Activated CD8-positive, alpha-beta T cell treated with anti-CD3 and anti-CD28 coated beads, Interleukin-2, amount 10 ng/mL, durations not matched to agents 7 days and 5 days (primary cell): ENCODE data around the gene IGFBP1. TPM values are rescaled to one million over a fixed set of nuclear protein-coding genes. Genes with fewer than 3 reads are reported as not detected.
"Not testable (repeated sequence)": the region's sequence is repeated elsewhere in the genome, so short reads cannot be mapped to it uniquely, and the experiment has no call there.

Experiments used
- ATAC-seq: fragments of 150-1000 bp; cut with Tn5 transposase; one replicate; pipeline ENCODE4 v1.10.0; 2021; ENCODE audit warnings: moderate library complexity
- CTCF ChIA-PET: fragments of 350-600 bp; sonication (Branson Sonifier 250); formaldehyde crosslinking; loops from one replicate; lab custom pipeline; 2021; ENCODE audit warnings: antibody characterized with exemption; lab: Charles Lee
- POLR2A ChIA-PET: fragments of 350-600 bp; sonication (Branson Sonifier 250); formaldehyde crosslinking; loops from one replicate; lab custom pipeline; 2021; ENCODE audit warnings: antibody characterized with exemption; lab: Charles Lee
- DNase-seq: peaks from one replicate; pipeline ENCODE4 v3.0.0-alpha.2; 2020
- H3K27ac Mint-ChIP-seq: one replicate; pipeline ENCODE4 v1.8.0; 2021; ENCODE audit warnings: mild to moderate bottlenecking, mixed read lengths
- H3K27me3 Mint-ChIP-seq: one replicate; pipeline ENCODE4 v1.8.0; 2021; ENCODE audit warnings: low read depth, mixed read lengths
- H3K36me3 Mint-ChIP-seq: one replicate; pipeline ENCODE4 v1.8.0; 2021; ENCODE audit warnings: low read depth, mixed read lengths
- H3K4me1 Mint-ChIP-seq: one replicate; pipeline ENCODE4 v1.8.0; 2021; ENCODE audit warnings: low read depth, mixed read lengths
- H3K4me3 Mint-ChIP-seq: one replicate; pipeline ENCODE4 v1.8.0; 2021; ENCODE audit warnings: mild to moderate bottlenecking, mixed read lengths
- H3K9me3 Mint-ChIP-seq: one replicate; pipeline ENCODE4 v1.8.0; 2022; ENCODE audit warnings: mixed read lengths; ENCODE audit not compliant: insufficient read depth
- total RNA-seq, 2 experiments: library from RNA; stranded (reverse); gene quantifications; one replicate each; pipeline ENCODE4 v1.2.3, GENCODE V29; 2021

The IGFBP1 gene
- total RNA-seq, result not detected

DNA sequence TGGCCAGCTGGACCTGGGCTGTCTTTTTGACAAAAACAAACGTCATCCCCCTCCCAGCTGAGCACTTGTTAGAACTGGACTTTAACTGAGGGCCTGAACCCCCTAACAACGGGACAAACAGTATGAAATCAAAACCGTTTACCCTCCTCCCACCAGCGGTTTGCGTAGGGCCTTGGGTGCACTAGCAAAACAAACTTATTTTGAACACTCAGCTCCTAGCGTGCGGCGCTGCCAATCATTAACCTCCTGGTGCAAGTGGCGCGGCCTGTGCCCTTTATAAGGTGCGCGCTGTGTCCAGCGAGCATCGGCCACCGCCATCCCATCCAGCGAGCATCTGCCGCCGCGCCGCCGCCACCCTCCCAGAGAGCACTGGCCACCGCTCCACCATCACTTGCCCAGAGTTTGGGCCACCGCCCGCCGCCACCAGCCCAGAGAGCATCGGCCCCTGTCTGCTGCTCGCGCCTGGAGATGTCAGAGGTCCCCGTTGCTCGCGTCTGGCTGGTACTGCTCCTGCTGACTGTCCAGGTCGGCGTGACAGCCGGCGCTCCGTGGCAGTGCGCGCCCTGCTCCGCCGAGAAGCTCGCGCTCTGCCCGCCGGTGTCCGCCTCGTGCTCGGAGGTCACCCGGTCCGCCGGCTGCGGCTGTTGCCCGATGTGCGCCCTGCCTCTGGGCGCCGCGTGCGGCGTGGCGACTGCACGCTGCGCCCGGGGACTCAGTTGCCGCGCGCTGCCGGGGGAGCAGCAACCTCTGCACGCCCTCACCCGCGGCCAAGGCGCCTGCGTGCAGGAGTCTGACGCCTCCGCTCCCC is at the start of gene IGFBP1:
Gene IGFBP1 (plus strand): TSS at position 304 of the 808 bp plus-strand sequence. CDS start 165 bp downstream, at position 469.
- no peak within 1 kb of the TSS for H3K27ac Mint-ChIP-seq
- no peaks in the 10 kb centered on the region for H3K4me1 Mint-ChIP-seq
- CTCF ChIA-PET, result no interaction called here
- H3K9me3 Mint-ChIP-seq, result no peaks in the 10 kb centered on the region
- no peaks in the 10 kb centered on the region for H3K36me3 Mint-ChIP-seq
- H3K4me3 Mint-ChIP-seq, result no peak within 1 kb of the TSS
- POLR2A ChIA-PET, result no interaction called here
- ATAC-seq, result peak; percentile 33
- H3K27me3 Mint-ChIP-seq, result peaks cover 43% of the 10 kb centered on the region
- DNase-seq, result peak; percentile 20

DNA sequence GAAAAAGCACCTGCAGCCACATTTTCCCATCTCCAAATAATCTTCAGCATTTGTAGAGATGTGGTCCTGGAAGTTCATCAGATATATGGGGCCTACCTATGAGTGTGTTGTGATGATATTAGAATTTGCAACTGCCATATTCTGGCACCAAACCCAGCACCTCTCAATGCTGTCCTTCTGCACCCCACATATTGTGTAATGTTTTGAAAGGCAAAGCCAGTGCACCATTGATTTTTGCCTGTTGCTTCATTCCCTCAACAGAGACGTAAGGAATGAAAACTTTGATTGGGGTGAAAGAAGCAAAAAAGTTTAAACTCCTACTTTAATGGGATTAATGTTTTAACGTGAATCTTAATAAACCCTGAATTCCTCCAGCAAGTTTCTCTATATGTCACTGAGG is 49.4 kb upstream of the IGFBP1 start:
- CTCF ChIA-PET, ATAC-seq, H3K27me3 Mint-ChIP-seq, H3K36me3 Mint-ChIP-seq, H3K27ac Mint-ChIP-seq, H3K9me3 Mint-ChIP-seq, POLR2A ChIA-PET, H3K4me3 Mint-ChIP-seq, DNase-seq, H3K4me1 Mint-ChIP-seq: not testable (repeated sequence)

DNA sequence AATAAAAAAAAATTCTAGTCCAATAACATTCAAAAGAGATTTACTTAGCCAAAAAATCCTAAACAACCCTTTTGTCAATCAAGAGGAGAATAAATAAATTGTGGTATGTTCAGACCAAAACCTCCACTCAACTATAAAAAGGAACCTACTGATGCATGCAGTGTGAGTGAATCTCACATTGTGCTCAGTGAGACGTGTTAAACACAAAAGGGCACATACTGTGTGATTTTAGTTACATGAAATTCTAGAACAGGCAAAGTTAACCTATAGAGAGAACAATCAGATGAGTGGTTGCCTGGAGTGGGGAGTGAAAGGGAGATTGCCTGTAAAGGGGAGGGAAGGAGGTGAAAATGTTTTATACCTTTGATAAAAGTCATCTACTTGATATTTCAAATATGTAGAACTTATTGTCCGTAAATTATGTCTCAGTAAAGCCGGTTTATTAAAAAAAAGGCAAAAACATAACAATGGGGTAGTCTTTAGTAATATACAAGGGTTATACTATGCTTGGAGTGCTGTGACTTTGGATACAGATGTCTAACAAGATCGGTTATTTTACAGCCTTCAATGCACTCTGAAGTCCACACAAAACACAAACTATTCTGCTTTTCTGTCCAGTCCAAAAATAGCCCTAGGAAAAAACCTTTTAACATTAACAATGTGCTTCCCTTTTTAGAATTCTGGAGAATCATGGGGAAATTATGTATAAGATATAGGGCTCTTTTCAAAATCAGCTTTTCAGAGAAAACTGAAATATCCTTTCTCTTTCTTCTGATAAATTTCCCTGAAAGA is 46.2 kb upstream of the IGFBP1 start:
- H3K27me3 Mint-ChIP-seq, CTCF ChIA-PET, POLR2A ChIA-PET, ATAC-seq, DNase-seq, H3K4me3 Mint-ChIP-seq, H3K36me3 Mint-ChIP-seq, H3K4me1 Mint-ChIP-seq, H3K9me3 Mint-ChIP-seq, H3K27ac Mint-ChIP-seq: not testable (repeated sequence)

DNA sequence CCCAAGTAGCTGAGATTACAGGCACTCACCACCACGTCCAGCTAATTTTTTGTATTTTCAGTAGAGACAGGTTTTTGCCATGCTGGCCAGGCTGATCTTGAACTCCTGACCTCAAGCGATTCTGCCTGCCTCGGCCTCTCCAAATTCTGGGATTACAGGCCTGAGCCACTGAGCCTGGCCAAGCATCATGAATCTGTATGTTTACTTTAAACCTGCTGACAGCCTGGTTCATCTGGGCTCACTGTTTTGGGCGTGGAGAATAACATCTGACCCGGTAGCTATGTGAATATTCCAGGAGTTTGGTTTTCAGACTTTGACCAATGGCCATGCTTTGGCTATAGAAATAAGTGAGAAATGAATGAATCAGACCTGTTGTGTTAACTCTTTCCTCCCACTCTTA is 41.8 kb upstream of the IGFBP1 start:
- H3K27ac Mint-ChIP-seq, H3K9me3 Mint-ChIP-seq, ATAC-seq, H3K4me1 Mint-ChIP-seq, H3K36me3 Mint-ChIP-seq, H3K4me3 Mint-ChIP-seq, DNase-seq, H3K27me3 Mint-ChIP-seq, POLR2A ChIA-PET, CTCF ChIA-PET: not testable (repeated sequence)

DNA sequence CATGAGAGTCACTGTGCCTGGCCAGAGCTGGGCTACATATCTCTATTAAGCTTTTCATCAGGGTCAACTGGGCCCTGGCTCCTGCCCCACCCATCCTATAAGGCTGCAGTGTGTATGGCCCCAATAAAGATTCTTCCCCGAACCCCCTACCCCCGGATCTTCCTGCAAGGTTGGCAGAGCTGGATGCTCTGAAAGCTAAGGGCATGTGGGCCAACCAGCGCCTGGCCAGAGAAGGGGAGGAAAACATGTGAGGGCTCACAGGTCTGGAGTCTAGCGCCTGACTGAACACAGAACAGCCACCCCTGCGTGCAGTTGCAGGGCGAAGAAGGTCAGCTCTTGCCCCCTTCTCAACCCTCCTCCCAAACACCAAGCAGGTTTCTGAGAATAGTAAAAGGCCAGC is 39.6 kb upstream of the IGFBP1 start:
- POLR2A ChIA-PET, H3K4me1 Mint-ChIP-seq, H3K27ac Mint-ChIP-seq, ATAC-seq, H3K36me3 Mint-ChIP-seq, H3K27me3 Mint-ChIP-seq, H3K4me3 Mint-ChIP-seq, CTCF ChIA-PET, DNase-seq, H3K9me3 Mint-ChIP-seq: not testable (repeated sequence)

DNA sequence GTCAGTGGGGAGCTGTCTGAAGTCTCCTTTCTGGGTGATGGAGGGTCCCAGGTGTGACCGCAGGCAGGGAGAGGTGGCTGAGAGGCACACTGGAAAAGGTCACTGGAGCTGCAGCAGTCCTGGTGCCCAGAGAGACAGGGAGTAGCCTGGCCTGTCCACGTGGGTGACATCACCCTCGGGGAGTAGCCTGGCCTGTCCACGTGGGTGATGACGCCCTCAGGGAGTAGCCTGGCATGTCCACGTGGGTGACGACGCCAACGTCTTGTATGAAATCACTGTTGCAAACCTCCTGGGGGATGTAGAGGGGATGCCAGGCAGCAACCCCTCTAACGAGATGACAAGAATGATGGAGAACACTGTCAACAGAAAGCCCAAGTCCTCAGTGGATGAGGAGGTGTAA is 35.3 kb upstream of the IGFBP1 start:
- not testable (repeated sequence) for H3K27ac Mint-ChIP-seq, H3K27me3 Mint-ChIP-seq, H3K36me3 Mint-ChIP-seq

DNA sequence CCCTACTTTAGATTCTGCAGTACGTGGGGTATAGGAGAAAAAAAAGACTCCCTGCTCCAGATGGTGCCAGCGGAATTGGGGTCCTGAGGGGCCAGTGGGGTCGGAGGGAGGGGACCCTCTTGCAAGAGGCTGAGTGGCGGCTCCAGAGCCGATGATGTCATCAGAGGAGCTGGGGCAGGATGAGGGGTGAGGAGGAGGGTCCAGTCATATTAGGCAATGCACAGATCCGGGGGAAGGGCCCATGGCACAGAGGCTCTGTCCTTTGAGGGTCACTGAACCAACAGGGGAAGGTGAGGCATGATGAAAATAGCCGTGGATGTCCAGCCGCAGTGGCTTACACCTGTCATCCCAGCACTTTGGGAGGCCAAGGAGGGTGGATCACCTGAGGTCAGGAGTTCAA is 34.8 kb upstream of the IGFBP1 start:
- POLR2A ChIA-PET, H3K4me3 Mint-ChIP-seq, H3K4me1 Mint-ChIP-seq, ATAC-seq, H3K27ac Mint-ChIP-seq, H3K27me3 Mint-ChIP-seq, DNase-seq, H3K36me3 Mint-ChIP-seq, H3K9me3 Mint-ChIP-seq: not testable (repeated sequence)
- CTCF ChIA-PET, result interaction anchor here (1.6 kb wide), 1 partner anchor 190 kb away, joined by 10 read pairs; no protein-coding TSS in a partner anchor

More for the DNA sequence above, 35.3 kb upstream of the IGFBP1 start:
- POLR2A ChIA-PET, DNase-seq, H3K9me3 Mint-ChIP-seq, CTCF ChIA-PET, H3K4me1 Mint-ChIP-seq, H3K4me3 Mint-ChIP-seq, ATAC-seq: not testable (repeated sequence)

DNA sequence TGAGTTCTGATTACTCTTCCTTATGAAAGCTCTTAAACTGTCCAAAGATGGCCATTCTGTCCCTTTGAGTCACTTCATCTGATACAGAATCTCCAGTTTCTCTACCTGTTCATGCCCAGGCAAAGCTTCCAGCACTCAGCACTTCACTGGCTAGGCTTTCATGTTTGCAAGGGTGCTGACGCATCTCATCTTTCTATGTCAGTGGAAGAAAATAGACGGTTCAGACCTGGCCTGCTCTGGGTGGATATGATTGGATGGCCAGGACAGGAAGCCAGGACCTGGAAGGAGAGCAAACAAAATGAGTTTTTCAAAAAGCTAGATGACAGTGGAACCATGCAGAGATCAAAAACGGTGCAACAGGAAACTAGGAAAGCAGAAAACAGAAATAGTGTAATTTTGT is 32.6 kb upstream of the IGFBP1 start:
- H3K27me3 Mint-ChIP-seq, H3K4me3 Mint-ChIP-seq, ATAC-seq, DNase-seq, CTCF ChIA-PET, H3K36me3 Mint-ChIP-seq, H3K9me3 Mint-ChIP-seq, H3K4me1 Mint-ChIP-seq, POLR2A ChIA-PET, H3K27ac Mint-ChIP-seq: not testable (repeated sequence)

DNA sequence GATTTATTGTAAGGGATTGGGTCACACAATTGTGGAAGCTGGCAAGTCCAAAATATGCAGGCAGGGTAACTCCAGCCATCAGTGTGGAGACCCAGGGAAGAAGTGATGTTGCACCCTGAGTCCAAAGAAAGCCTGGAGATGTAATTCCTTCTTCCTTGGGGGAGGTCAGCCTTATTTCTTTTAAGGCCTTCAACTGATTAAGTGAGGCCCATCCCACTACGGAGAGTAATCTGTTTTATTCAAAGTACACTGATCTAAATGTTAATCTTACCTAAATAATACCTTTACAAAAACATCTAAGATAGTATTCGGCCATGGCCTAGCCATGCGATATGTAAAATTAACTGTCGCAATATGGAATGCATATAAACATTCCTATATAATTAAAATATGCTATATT is 31.4 kb upstream of the IGFBP1 start:
- ATAC-seq, H3K9me3 Mint-ChIP-seq, H3K27ac Mint-ChIP-seq, H3K36me3 Mint-ChIP-seq, DNase-seq, H3K27me3 Mint-ChIP-seq, H3K4me3 Mint-ChIP-seq, POLR2A ChIA-PET, H3K4me1 Mint-ChIP-seq, CTCF ChIA-PET: not testable (repeated sequence)

DNA sequence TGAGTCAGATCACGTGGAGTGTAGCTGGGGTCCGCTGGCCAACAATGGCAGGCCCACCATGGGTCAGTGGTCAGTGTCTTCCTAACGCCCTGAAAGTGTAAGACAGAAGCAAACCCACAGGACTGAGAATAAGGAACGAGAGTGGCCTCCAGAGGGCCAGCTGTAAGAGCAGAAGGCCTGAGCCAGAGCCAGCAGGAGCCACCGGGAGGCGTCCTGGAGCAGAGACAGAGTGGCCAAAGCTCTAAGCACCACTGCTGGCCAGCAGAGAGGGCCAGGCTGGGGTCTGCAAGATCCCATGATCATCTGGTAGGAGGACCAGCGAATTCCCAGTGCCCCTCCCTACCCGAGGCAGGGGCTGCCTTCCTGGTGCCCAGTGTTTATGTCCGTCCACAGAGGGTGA is 24.6 kb upstream of the IGFBP1 start:
- POLR2A ChIA-PET, result no interaction called here
- ATAC-seq (no peak), DNase-seq (no peak)
- no peaks in the 10 kb centered on the region for H3K36me3 Mint-ChIP-seq
- peaks cover 9% of the 10 kb centered on the region for H3K27me3 Mint-ChIP-seq
- H3K27ac Mint-ChIP-seq, result no peak overlapping the region
- H3K4me3 Mint-ChIP-seq, result no peak overlapping the region
- H3K9me3 Mint-ChIP-seq, result no peaks in the 10 kb centered on the region
- no peaks in the 10 kb centered on the region for H3K4me1 Mint-ChIP-seq
- CTCF ChIA-PET, result no interaction called here

DNA sequence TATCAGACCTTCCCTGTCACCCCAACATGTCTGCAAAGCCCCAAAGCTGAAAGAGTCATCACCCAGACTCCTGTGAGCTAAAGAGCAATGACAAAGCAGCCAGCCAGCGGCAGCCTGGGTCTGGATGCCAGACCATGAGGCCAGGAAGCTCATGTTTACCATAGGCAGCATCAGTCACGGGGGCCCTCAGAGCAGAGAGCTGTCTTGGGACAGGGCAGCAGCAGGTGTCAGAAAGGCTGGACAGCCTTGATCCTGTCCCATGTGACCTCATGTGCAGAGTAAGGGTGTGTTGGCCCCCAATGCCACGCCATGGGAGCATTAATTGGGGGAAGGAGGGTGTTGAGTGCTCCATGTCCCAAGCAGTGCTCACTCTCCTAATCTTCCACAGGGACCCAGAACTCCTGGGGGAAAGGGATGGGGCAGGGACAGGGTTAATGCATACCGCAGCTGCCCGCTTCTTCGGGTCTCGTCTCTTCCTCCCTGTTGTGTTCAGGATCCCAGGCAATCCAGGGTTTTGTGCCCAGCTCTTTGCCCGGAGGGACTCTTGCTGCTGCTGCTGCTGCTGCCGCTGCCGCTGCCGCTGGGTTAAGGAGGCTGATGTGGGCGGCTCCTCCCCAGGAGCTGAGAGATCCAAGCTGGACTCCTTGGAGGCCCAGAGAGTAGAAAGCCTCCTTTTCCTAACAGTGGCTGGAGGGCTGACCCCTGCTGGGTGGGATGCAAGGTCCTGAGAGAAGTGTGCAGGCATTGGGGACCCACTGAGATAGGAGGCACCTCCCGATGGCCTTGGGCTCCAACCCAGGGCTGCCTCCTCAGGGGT is 22.5 kb upstream of the IGFBP1 start:
- H3K4me1 Mint-ChIP-seq, result no peaks in the 10 kb centered on the region
- no peak overlapping the region for H3K4me3 Mint-ChIP-seq
- ChIA-PET CTCF (no interaction called here), POLR2A (interaction anchor here (0.6 kb wide), 1 partner anchor 39 kb away, joined by 3 read pairs; no protein-coding TSS in a partner anchor)
- H3K27ac Mint-ChIP-seq, result no peak overlapping the region
- ATAC-seq (no peak), DNase-seq (no peak)
- H3K36me3 Mint-ChIP-seq, result no peaks in the 10 kb centered on the region
- H3K9me3 Mint-ChIP-seq, result no peaks in the 10 kb centered on the region
- H3K27me3 Mint-ChIP-seq, result peaks cover 12% of the 10 kb centered on the region
